Large intestine (tissue), 3 donors: ENCODE data around the gene FXYD6. TPM values are rescaled to one million over a fixed set of nuclear protein-coding genes. Genes with fewer than 3 reads are reported as not detected.

Source experiments
- DNase-seq, 2 donors: peaks; one replicate each; pipeline versions ENCODE4 v3.0.0 to v3.0.0-alpha.2; 2013
- H3K27ac ChIP-seq: one replicate; pipeline ENCODE4 v1.5.1; 2013; ENCODE audit warnings: low read length
- H3K27me3 ChIP-seq: 2 replicates; pipeline ENCODE4 v1.6.1; 2013; ENCODE audit warnings: low read length; ENCODE audit not compliant: control insufficient read depth, insufficient read depth
- H3K36me3 ChIP-seq: 2 replicates; pipeline ENCODE4 v1.6.1; 2013; ENCODE audit warnings: low read length; ENCODE audit not compliant: control insufficient read depth, insufficient read depth
- H3K4me1 ChIP-seq: one replicate; pipeline ENCODE4 v1.6.1; 2013; ENCODE audit warnings: low read length; ENCODE audit not compliant: control insufficient read depth, insufficient read depth
- H3K4me3 ChIP-seq: one replicate; pipeline ENCODE4 v1.5.1; 2013; ENCODE audit warnings: low read length
- H3K9me3 ChIP-seq: one replicate; pipeline ENCODE4 v1.6.1; 2013; ENCODE audit warnings: mild to moderate bottlenecking, low read depth, low read length, moderate library complexity; ENCODE audit not compliant: control insufficient read depth
- WGBS: methylation state at CpG from one replicate; pipeline ENCODE4 v1.1.5; 2013; ENCODE audit warnings: low lambda C conversion rate; ENCODE audit not compliant: insufficient coverage; 5-methylcytosine and 5-hydroxymethylcytosine counted together
- polyA plus RNA-seq: library from polyadenylated mRNA; unstranded; fragments of 120-200 nt; gene quantifications from one replicate; pipeline ENCODE4 v1.2.1, GENCODE V29; 2013

Gene FXYD6
- polyA plus RNA-seq, 1 donor: 78.3 TPM

DNA sequence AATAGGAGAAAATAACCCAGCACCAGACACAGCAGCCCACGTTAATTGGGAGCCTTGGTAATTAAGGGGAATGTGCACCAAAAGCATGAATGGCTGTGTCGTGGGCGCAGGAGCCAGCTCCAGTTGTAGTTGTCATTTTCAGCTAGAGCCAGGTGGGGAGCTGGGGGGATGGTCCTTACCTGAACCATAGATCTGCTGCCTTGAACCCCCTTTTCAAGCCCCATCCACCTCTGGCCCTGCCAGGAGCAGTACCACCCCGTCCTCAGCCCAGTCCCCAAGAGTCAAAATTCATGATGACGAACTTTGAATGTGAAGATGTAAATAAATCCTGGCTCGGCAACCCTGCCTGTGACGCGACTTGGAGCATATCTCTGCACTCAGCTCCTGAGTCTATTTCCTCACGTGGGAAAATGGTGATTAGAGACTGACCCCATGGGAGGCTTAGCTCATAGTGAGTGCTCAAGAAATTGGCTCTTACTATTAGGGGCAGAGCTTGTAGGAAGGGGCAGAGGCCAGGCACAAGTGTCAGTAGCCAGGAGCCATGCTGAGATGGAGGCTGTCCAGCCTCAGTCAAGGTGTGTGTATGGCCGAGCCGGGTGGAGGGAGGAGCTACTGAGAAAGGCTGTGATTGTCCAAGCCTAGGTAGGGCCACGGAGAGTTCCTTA, 794 bp upstream of the FXYD6 start:
- H3K36me3 ChIP-seq: no peaks in the 10 kb centered on the region
- H3K9me3 ChIP-seq: no peaks in the 10 kb centered on the region
- H3K27me3 ChIP-seq: peaks cover 70% of the 10 kb centered on the region
- WGBS: no CpG with 5 or more reads among the region's 12 CpGs
- peak overlapping the region; percentile 48 for H3K27ac ChIP-seq
- DNase-seq: peak in 1 of 2 donors; percentile 43
- peak overlapping the region; percentile 69 for H3K4me3 ChIP-seq
- peaks cover 17% of the 10 kb centered on the region for H3K4me1 ChIP-seq

DNA sequence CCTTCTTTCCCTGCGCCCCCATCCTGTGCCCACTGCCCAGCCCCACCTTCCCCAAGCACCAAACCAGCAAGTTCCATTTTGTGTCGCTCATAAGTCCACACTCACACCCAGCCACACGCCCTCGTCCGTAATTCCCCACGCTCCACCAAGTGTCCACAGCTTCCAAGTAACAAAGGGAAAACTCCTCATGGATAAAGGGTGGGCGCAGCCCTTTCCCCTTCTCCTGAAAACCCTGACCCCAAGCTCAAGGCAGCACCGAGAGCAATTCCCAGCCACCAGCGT, 458 bp downstream of the FXYD6 start:
- Histone ChIP-seq H3K27ac (peak overlapping the region; percentile 74), H3K4me1 (peaks cover 17% of the 10 kb centered on the region), H3K27me3 (peaks cover 71% of the 10 kb centered on the region), H3K4me3 (peak overlapping the region; percentile 69), H3K36me3 (no peaks in the 10 kb centered on the region), H3K9me3 (no peaks in the 10 kb centered on the region)
- 0% methylated on average over 1 of the region's 9 CpGs for WGBS
- DNase-seq: peak in 1 of 2 donors; percentile 26

DNA sequence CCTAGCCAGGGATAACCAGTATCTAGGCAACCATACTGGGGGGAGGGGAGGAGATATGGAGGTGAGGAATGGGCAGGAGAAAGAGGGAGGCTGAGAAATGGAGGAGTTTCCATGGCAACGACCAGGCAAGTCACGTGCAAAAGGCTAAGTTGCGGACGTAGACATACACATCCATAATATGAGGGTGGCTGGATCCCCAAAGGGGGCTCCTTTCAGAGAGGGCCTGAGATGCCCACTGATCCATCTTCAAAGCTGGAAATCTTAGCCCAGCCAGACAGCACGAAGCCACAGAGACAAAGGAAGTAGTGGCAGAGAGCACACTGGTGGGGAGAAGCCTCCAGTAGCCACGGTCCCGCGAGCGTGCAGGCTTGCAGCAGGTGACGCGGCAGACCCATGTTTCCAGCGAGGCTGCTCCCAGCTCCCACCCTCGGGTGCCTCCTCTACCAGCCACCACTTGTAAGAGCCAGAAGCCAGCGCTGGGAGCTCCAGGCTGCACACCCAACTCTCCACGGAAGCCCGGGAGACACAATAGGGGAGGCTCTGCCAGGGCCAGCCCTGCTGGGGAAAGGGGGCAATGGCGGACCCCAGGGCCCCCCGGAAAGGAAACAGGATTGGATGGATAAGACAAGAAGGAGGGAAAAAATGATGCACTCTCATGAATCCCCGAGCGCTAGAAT, 938 bp downstream of the FXYD6 start:
- Histone ChIP-seq H3K4me3 (peak overlapping the region; percentile 69), H3K27me3 (peaks cover 71% of the 10 kb centered on the region), H3K27ac (peak overlapping the region; percentile 74), H3K4me1 (peaks cover 17% of the 10 kb centered on the region), H3K36me3 (no peaks in the 10 kb centered on the region), H3K9me3 (no peaks in the 10 kb centered on the region)
- 0% methylated on average over 1 of the region's 20 CpGs for WGBS
- peak; percentile 24 to 41 for DNase-seq

DNA sequence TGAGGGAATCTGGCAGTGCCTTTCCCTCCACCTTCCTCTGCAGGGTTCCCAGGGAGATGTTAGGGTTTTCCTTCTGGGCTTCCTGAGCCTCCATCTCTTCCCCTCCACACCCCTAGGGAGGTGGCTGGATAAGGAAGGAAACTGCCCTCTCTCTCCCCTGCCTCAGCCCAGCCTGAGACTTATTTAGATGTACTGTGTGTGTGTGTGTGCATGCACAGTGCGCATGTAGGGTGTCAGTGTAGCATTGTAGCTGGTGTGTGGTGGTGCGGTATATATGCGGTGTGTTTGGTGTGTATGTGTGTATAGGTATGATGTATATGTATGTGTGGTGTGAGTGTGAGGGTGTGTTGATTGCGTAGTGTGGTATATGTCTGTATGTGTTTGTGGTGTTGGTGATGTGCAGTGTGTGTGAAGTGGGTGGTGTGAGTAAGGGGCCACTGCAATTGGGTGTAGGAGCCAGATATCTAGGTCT, 1.5 kb downstream of the FXYD6 start:
- H3K9me3 ChIP-seq: no peaks in the 10 kb centered on the region
- WGBS: no CpG with 5 or more reads among the region's 4 CpGs
- H3K27ac ChIP-seq: no peak overlapping the region
- peaks cover 17% of the 10 kb centered on the region for H3K4me1 ChIP-seq
- peaks cover 68% of the 10 kb centered on the region for H3K27me3 ChIP-seq
- H3K36me3 ChIP-seq: no peaks in the 10 kb centered on the region
- no peak for DNase-seq
- H3K4me3 ChIP-seq: peak overlapping the region; percentile 69

DNA sequence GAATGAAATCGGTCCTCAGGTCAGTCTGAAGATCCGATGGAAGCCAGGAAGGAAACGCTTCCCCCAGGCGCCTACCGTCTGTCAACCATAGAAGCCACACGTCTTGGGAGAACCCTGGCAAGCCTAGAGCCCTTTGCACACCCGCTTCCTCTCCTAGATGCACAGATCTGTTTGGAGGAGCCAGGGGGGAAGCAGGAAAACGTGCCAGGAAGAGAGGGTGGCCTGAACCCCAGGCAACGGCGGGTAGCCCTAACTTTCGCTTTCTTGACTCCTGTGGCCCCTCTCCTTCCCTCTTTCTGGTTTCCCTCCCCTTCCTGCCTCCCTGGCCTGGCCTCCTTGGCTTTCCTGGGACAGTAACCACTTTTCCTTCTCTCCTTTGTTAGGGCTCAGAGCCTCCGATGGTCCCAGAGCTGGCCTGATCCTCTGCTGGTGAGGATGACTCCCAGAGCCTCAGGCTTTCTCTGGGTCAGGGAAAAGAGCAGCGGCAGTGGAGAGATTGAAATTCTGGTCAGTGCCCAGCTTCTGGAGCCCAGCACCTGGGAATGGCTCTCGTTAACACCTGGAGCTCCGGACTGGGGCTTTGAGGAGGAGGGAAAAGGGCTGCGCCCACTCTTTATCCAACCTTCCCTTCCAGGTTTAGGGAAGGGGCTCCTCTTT, 2.1 kb downstream of the FXYD6 start:
- no CpG with 5 or more reads among the region's 16 CpGs for WGBS
- no peak for DNase-seq
- no peak overlapping the region for H3K27ac ChIP-seq
- H3K36me3 ChIP-seq: no peaks in the 10 kb centered on the region
- H3K27me3 ChIP-seq: peaks cover 62% of the 10 kb centered on the region
- H3K4me3 ChIP-seq: peak overlapping the region; percentile 5
- no peaks in the 10 kb centered on the region for H3K9me3 ChIP-seq
- H3K4me1 ChIP-seq: peaks cover 17% of the 10 kb centered on the region

DNA sequence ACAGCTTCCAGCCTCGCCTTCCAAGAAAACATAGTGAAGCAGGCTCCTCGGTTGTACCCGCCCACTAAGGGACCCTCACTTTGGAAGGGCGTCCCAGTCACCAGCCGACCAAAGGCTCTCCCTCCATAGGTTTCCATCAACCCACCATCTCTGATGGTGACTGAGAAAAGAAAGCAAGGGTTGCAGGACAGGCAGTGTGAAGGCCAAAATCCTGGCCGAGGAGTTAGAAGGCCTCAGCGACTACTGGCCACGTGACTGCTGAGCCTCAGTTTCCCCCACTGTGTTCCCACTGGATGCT, 2.7 kb downstream of the FXYD6 start:
- Histone ChIP-seq H3K4me1 (peaks cover 17% of the 10 kb centered on the region), H3K9me3 (no peaks in the 10 kb centered on the region), H3K4me3 (no peak overlapping the region), H3K36me3 (no peaks in the 10 kb centered on the region), H3K27me3 (peaks cover 58% of the 10 kb centered on the region), H3K27ac (no peak overlapping the region)
- no peak for DNase-seq
- WGBS: no CpG with 5 or more reads among the region's 8 CpGs

DNA sequence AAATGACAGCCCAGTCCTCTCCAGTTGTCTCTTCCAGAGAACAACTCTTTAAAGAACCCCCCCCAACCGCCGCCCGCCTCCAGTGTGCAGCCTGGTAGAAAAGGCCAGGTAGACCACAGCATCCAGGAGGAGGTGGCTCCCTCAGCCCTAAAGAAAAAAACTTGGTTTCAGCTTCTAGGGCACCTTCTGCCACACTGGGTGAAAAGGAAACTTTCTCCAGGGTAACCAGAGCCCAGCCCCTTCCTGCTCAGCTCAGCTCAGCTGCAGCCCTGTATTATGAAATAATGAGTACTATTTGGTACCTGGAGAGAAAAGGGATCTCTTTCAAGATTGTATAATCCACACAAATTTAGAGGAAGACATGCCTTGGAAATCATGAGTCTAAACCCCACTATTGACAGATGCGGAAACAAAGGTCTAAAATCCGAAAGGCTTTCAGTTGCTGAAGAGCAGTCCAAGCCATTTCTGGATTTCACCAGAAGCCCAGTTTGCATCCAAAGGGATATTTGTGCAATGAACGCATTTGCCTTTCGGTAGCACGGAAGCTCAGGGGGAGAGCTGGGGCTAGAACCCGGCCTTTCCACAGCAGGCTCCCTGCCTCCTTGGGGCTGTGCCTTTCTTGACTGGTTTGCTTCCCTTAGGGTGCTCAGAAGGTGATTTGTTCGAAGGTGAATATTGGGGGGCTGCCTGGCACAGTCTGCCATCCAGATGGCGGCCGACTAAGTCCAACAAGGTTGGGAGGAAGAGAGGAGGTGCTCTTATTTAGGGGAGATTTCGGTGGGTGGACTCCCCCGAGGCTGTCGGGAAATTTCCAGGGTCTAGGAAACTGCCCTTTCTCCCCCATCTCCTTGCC, 3.3 kb downstream of the FXYD6 start:
- no peak for DNase-seq
- WGBS: no CpG with 5 or more reads among the region's 15 CpGs
- H3K27me3 ChIP-seq: peaks cover 53% of the 10 kb centered on the region
- H3K4me3 ChIP-seq: no peak overlapping the region
- peaks cover 17% of the 10 kb centered on the region for H3K4me1 ChIP-seq
- H3K36me3 ChIP-seq: no peaks in the 10 kb centered on the region
- no peak overlapping the region for H3K27ac ChIP-seq
- no peaks in the 10 kb centered on the region for H3K9me3 ChIP-seq

DNA sequence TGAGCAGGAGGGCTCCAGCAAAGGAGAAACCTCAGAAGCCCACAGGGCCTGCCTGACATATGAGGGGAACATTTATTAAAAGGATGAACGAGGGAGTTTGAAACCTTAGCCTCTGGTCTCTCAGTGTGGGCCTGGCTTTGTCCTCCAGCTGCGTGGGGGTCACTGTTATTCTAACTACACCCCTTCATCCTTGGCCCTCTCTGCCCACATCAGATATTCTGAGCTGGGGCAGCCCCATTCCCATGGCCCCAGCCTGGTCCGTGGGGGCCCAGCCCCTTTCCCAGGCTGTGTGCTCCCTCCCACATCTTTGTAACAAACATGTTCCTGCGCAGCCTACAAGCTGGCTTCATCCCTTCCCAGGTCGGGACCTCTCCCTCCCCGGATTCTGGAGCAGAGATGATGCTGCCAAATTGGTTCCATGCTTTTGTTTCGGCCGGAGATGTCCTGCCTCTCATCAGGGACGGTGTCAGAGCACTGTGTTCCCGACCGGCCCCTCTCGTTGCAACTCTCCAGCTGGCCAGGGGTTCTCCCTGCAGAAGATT, 4.0 kb downstream of the FXYD6 start:
- whole genome bisulfite sequencing: no CpG with 5 or more reads among the region's 12 CpGs
- no peak overlapping the region for H3K27ac ChIP-seq
- no peaks in the 10 kb centered on the region for H3K9me3 ChIP-seq
- H3K4me3 ChIP-seq: no peak overlapping the region
- no peak for DNase-seq
- peaks cover 17% of the 10 kb centered on the region for H3K4me1 ChIP-seq
- peaks cover 46% of the 10 kb centered on the region for H3K27me3 ChIP-seq
- no peaks in the 10 kb centered on the region for H3K36me3 ChIP-seq

DNA sequence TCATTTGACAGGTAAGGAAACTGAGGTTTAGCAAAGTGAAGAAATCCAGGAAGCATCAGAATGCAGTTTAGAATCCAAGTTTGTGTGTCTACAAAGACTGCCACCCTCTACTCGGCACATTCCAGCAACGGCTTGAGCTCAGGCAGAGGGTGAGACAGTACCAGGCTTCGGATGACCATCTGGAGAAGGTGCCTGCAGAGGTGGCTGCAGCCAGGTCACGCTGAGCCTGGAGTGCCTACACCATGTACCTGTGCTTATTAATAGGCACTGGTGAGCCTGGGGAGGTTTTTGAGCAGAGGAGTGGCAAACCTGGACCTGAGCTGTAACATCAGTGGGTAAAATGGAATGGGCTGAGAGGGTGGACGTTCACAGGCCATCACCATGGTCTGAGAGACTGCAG, 4.7 kb downstream of the FXYD6 start:
- H3K27me3 ChIP-seq: peaks cover 39% of the 10 kb centered on the region
- peaks cover 13% of the 10 kb centered on the region for H3K4me1 ChIP-seq
- no peaks in the 10 kb centered on the region for H3K9me3 ChIP-seq
- DNase-seq: no peak
- H3K36me3 ChIP-seq: no peaks in the 10 kb centered on the region
- H3K4me3 ChIP-seq: no peak overlapping the region
- no peak overlapping the region for H3K27ac ChIP-seq
- WGBS: no CpG with 5 or more reads among the region's 5 CpGs

DNA sequence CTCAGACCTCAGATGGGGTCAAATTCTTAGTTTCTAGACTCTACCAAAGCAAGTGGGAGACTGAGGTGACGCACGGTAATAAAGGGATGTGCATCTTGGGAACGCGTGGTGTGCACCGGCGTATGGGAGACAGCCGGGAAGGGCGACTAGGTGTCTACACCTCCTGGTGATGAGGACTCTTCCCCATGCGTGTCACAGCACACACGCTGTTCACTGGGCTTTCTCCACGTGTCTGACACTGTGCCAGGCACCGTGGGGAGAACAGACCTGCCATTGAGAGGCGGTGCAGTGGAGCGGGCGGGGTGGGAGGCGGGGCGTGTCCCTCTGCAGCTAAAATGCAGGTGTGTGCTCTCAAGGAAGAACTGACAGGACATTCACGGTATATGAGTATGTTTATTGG, 5.3 kb downstream of the FXYD6 start:
- DNase-seq: no peak
- Histone ChIP-seq H3K36me3 (no peaks in the 10 kb centered on the region), H3K9me3 (no peaks in the 10 kb centered on the region), H3K27ac (no peak overlapping the region), H3K4me1 (peaks cover 11% of the 10 kb centered on the region), H3K4me3 (no peak overlapping the region), H3K27me3 (peaks cover 33% of the 10 kb centered on the region)
- WGBS: no CpG with 5 or more reads among the region's 18 CpGs
